Endothelial cell (in vitro differentiated cells): ENCODE measurements around the gene SBK2. TPM values are rescaled to one million over a fixed set of nuclear protein-coding genes. Genes with fewer than 3 reads are reported as not detected.

Experiments
- DNase-seq: peaks from one replicate; pipeline ENCODE4 v3.0.0; 2021; ENCODE audit warnings: low spot score
- H3K27ac Mint-ChIP-seq: one replicate; pipeline ENCODE4 v1.8.0; 2021; ENCODE audit warnings: mixed read lengths, inconsistent platforms; ENCODE audit not compliant: unreplicated experiment
- H3K27me3 Mint-ChIP-seq: one replicate; pipeline ENCODE4 v1.8.0; 2021; ENCODE audit warnings: mild to moderate bottlenecking, moderate library complexity, mixed read lengths, inconsistent platforms; ENCODE audit not compliant: unreplicated experiment
- H3K36me3 Mint-ChIP-seq: one replicate; pipeline ENCODE4 v1.8.0; 2021; ENCODE audit warnings: mild to moderate bottlenecking, low read depth, mixed read lengths, inconsistent platforms; ENCODE audit not compliant: unreplicated experiment
- H3K4me1 Mint-ChIP-seq: one replicate; pipeline ENCODE4 v1.8.0; 2021; ENCODE audit warnings: mild to moderate bottlenecking, mixed read lengths, inconsistent platforms; ENCODE audit not compliant: unreplicated experiment
- H3K4me3 Mint-ChIP-seq: one replicate; pipeline ENCODE4 v1.8.0; 2021; ENCODE audit warnings: mild to moderate bottlenecking, mixed read lengths, inconsistent platforms; ENCODE audit not compliant: unreplicated experiment
- H3K9me3 Mint-ChIP-seq: one replicate; pipeline ENCODE4 v1.8.0; 2021; ENCODE audit warnings: mixed read lengths, inconsistent platforms; ENCODE audit not compliant: unreplicated experiment
- CTCF ChIP-seq: fragments of 200-600 bp; sonication (generic); IDR thresholded peaks from one replicate; pipeline ENCODE4 v1.5.0; 2021; ENCODE audit warnings: antibody characterized with exemption; ENCODE audit not compliant: unreplicated experiment
- total RNA-seq: library from RNA; stranded (reverse); fragmentation: NEBNext Ultra II Directional; extraction: Animal tissue kit (Norgen Biotek cat#: 25700); gene quantifications from one replicate; pipeline ENCODE4 v1.2.1, GENCODE V29; 2021; ENCODE audit not compliant: unreplicated experiment

Gene SBK2
- total RNA-seq, 1 donor from 2014 or later = 0.69 TPM

- no peak overlapping the region for H3K27ac Mint-ChIP-seq
- peaks cover 16% of the 10 kb centered on the region for H3K36me3 Mint-ChIP-seq
- peaks cover 20% of the 10 kb centered on the region for H3K4me1 Mint-ChIP-seq
- H3K27me3 Mint-ChIP-seq = peaks cover 21% of the 10 kb centered on the region
- no peak for DNase-seq
- no peak for TF ChIP-seq CTCF
- no peaks in the 10 kb centered on the region for H3K9me3 Mint-ChIP-seq
- H3K4me3 Mint-ChIP-seq = no peak overlapping the region
Measured at GRCh38 chr19:55482156-55482961, 54.6 kb downstream of the SBK2 start.

GRCh38 chr19:55481794-55482155 lies 55.2 kb downstream of the SBK2 start:
- DNase-seq = no peak
- H3K9me3 Mint-ChIP-seq = no peaks in the 10 kb centered on the region
- peaks cover 16% of the 10 kb centered on the region for H3K36me3 Mint-ChIP-seq
- peaks cover 24% of the 10 kb centered on the region for H3K27me3 Mint-ChIP-seq
- peaks cover 15% of the 10 kb centered on the region for H3K4me1 Mint-ChIP-seq
- no peak overlapping the region for H3K4me3 Mint-ChIP-seq
- no peak overlapping the region for H3K27ac Mint-ChIP-seq
- TF ChIP-seq CTCF = no peak

- no peak overlapping the region for H3K4me3 Mint-ChIP-seq
- no peak overlapping the region for H3K27ac Mint-ChIP-seq
- peaks cover 15% of the 10 kb centered on the region for H3K4me1 Mint-ChIP-seq
- no peak for DNase-seq
- peaks cover 24% of the 10 kb centered on the region for H3K27me3 Mint-ChIP-seq
- peaks cover 16% of the 10 kb centered on the region for H3K36me3 Mint-ChIP-seq
- no peaks in the 10 kb centered on the region for H3K9me3 Mint-ChIP-seq
- TF ChIP-seq CTCF = no peak
Measured at GRCh38 chr19:55481148-55481793, 55.7 kb downstream of the SBK2 start.

- Mint-ChIP-seq H3K4me1 (peaks cover 11% of the 10 kb centered on the region), H3K36me3 (peaks cover 12% of the 10 kb centered on the region), H3K4me3 (peak overlapping the region; percentile 72), H3K9me3 (no peaks in the 10 kb centered on the region), H3K27ac (peak overlapping the region; percentile 8), H3K27me3 (peaks cover 27% of the 10 kb centered on the region)
- TF ChIP-seq CTCF = no peak
- DNase-seq = no peak
Measured at GRCh38 chr19:55479451-55480230, 57.3 kb downstream of the SBK2 start.
